Colonic mucosa (tissue), 4 donors: Measurements from ENCODE around the gene OCIAD1. TPM values are rescaled to one million over a fixed set of nuclear protein-coding genes. Genes with fewer than 3 reads are reported as not detected.

Source experiments
- DNase-seq: peaks from one replicate; pipeline ENCODE4 v3.0.0-alpha.2; 2020
- H3K27ac ChIP-seq: fragments of 200-600 bp; one replicate; pipeline ENCODE4 v1.8.0; 2021
- H3K27me3 ChIP-seq: fragments of 200-600 bp; one replicate; pipeline ENCODE4 v1.8.0; 2021
- H3K36me3 ChIP-seq: fragments of 200-600 bp; one replicate; pipeline ENCODE4 v1.8.0; 2021
- H3K4me1 ChIP-seq: fragments of 200-600 bp; one replicate; pipeline ENCODE4 v1.8.0; 2021; ENCODE audit warnings: mild to moderate bottlenecking
- H3K4me3 ChIP-seq: fragments of 200-600 bp; one replicate; pipeline ENCODE4 v1.8.0; 2021
- H3K9ac ChIP-seq, 2 donors: one replicate each; pipeline ENCODE4 v1.7.0; 2013; ENCODE audit warnings: control low read depth in 2 of 2, low read depth in 2 of 2, low read length in 2 of 2
- H3K9me3 ChIP-seq: fragments of 200-600 bp; one replicate; pipeline ENCODE4 v1.8.0; 2021
- intact Hi-C: fragments of 100-400 bp; cut with DNase I; formaldehyde crosslinking; loops from one replicate; pipeline ENCODE4 v1.14.1; 2022
- total RNA-seq, 2 donors: library from RNA; stranded (reverse); fragmentation: NEBNext Ultra II Directional in 1 of 2; extraction: Animal tissue kit (Norgen Biotek cat#: 25700) in 1 of 2; gene quantifications; one replicate each; pipeline ENCODE4 v1.2.1, GENCODE V29; 2021
- TF ChIP-seq, protein P1 (sequence below): fragments of 200-600 bp; IDR thresholded peaks from one replicate; pipeline ENCODE4 v1.8.0; 2022; ENCODE audit warnings: antibody characterized with exemption, mild to moderate bottlenecking
- donor health status: healthy.
- donor health status: DM: no; HTN: no; CAD: no.
- donor health status: DM: no; HTN: no; CAD: no.

Gene OCIAD1
- total RNA-seq, 2 donors from 2014 or later = 120 to 131 TPM

DNA sequence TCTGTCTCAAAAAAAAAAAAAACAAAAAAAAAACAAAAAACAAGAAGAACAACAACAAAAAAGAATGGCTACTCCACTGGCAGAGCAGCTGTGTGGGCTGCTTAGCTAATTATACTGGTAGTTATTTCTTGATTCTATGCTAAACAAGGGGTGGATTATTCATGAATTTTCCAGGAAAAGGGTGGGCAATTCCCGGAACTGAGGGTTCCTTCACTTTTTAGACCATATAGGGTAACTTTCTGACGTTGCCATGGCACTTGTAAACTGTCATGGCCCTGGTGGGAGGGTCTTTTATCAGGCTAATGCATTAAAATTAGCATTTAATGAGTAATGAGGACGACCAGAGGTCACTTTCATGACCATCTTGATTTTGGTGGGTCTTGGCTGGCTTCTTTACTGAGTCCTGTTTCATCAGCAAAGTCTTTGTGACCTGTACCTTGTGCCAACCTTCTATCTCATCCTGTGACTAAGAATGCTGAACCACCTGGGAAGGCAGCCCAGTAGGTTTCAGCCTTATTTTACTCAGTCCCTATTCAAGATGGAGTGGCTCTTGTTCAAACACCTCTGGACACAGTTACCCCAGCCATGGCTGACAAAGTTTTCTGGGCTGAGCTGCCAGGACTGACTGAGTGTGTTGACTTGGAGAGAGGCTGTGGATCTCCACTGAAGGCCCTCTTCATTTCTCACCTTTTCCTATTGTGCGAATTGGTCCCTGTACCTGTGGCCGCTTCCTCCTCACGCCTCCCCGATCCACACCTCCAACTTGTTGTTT is 77.0 kb downstream of the OCIAD1 start:
- Histone ChIP-seq H3K9me3 (no peaks in the 10 kb centered on the region), H3K27ac (no peak overlapping the region), H3K4me1 (no peaks in the 10 kb centered on the region), H3K9ac (no peak overlapping the region), H3K36me3 (no peaks in the 10 kb centered on the region), H3K4me3 (no peak overlapping the region), H3K27me3 (no peaks in the 10 kb centered on the region)
- TF ChIP-seq, protein P1, sequence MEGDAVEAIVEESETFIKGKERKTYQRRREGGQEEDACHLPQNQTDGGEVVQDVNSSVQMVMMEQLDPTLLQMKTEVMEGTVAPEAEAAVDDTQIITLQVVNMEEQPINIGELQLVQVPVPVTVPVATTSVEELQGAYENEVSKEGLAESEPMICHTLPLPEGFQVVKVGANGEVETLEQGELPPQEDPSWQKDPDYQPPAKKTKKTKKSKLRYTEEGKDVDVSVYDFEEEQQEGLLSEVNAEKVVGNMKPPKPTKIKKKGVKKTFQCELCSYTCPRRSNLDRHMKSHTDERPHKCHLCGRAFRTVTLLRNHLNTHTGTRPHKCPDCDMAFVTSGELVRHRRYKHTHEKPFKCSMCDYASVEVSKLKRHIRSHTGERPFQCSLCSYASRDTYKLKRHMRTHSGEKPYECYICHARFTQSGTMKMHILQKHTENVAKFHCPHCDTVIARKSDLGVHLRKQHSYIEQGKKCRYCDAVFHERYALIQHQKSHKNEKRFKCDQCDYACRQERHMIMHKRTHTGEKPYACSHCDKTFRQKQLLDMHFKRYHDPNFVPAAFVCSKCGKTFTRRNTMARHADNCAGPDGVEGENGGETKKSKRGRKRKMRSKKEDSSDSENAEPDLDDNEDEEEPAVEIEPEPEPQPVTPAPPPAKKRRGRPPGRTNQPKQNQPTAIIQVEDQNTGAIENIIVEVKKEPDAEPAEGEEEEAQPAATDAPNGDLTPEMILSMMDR = no peak
- no peak for DNase-seq
- intact Hi-C loops = loop anchor here (10.0 kb wide), 1 partner anchor 133 kb away; no protein-coding TSS in a partner anchor

DNA sequence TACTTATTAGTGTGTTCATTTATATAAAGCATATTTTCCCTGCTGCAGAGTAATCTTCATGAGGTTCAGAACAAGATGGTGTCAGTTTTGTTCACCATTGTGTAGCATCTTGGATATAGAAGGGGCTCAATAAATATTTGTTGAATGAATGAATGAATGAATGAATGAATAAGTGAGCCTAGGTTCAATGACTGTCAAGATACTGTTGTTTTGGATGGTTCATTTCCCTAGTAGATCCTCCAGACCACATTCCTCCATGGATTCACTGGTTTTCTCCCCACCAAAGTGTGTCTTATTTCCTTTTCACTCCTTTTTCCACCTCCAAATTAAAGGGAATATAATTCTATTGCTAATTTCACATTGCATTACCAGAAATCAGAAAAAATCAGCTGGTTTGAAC is 77.8 kb downstream of the OCIAD1 start:
- intact Hi-C loops = loop anchor here (10.0 kb wide), 1 partner anchor 134 kb away; no protein-coding TSS in a partner anchor
- no peak overlapping the region for H3K4me3 ChIP-seq
- no peak overlapping the region for H3K27ac ChIP-seq
- DNase-seq = no peak
- H3K9ac ChIP-seq = no peak overlapping the region
- no peaks in the 10 kb centered on the region for H3K36me3 ChIP-seq
- no peaks in the 10 kb centered on the region for H3K27me3 ChIP-seq
- H3K9me3 ChIP-seq = no peaks in the 10 kb centered on the region
- TF ChIP-seq, protein P1 = no peak
- no peaks in the 10 kb centered on the region for H3K4me1 ChIP-seq

DNA sequence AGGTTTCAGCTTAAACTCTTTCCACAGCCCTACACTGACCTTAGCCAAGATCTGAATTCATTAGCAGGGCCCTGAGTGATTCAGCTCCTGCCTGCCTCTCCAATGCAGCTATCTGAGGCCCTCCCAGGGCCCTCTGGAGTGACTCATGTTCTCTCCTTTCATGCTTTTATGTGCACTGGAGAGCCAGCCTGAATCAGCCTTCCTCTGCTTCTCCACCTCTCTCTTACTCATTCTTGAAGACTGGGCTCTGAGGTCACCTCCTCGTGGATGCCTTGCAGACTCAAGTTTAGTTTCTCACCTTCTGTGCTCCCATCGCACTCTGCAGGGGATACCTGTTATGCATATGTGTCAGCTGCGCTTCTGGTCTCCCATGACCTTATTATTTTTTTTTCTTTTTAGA is 78.8 kb downstream of the OCIAD1 start:
- H3K27me3 ChIP-seq = no peaks in the 10 kb centered on the region
- TF ChIP-seq, protein P1 = no peak
- intact Hi-C loops = loop anchor here (10.0 kb wide), 1 partner anchor 135 kb away; no protein-coding TSS in a partner anchor
- H3K36me3 ChIP-seq = no peaks in the 10 kb centered on the region
- no peak overlapping the region for H3K27ac ChIP-seq
- DNase-seq = no peak
- no peaks in the 10 kb centered on the region for H3K9me3 ChIP-seq
- H3K9ac ChIP-seq = no peak overlapping the region
- H3K4me1 ChIP-seq = no peaks in the 10 kb centered on the region
- H3K4me3 ChIP-seq = no peak overlapping the region

DNA sequence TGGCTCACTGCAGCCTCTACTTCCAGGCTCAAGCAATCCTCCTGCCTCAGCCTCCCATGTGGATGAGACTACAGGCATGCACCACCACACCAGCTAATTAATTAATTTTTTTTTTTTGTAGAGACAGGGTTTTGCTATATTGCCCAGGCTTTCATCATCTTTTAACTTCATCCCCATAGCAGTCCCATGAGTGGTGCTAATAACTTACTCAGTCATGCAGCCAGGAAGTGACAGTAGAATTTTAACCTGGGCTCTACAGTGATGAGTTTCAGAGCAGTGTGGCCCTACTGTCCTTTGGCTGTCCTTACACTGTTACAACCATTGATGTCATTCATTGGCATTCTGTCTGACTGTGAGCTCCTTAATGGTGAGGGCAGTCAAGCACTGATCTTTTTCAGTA is 79.6 kb downstream of the OCIAD1 start:
- TF ChIP-seq, protein P1 = no peak
- H3K4me3 ChIP-seq = no peak overlapping the region
- no peak overlapping the region for H3K9ac ChIP-seq
- H3K27ac ChIP-seq = no peak overlapping the region
- no peaks in the 10 kb centered on the region for H3K27me3 ChIP-seq
- H3K36me3 ChIP-seq = no peaks in the 10 kb centered on the region
- no peak for DNase-seq
- H3K9me3 ChIP-seq = no peaks in the 10 kb centered on the region
- H3K4me1 ChIP-seq = no peaks in the 10 kb centered on the region
- intact Hi-C loops = no loop called here

Other genes starting within 250 kb of the OCIAD1 start
- 100 to 1,000 TPM; 193 to 292 TPM for gene FRYL, start 50.8 kb upstream of the OCIAD1 start, total RNA-seq
- 100 to 1,000 TPM in 1 of 2 donors, 10 to 100 TPM in 1; 55.7 to 124 TPM for gene OCIAD2, start 75.7 kb downstream of the OCIAD1 start, total RNA-seq
- 10 to 100 TPM; 18.2 to 29.9 TPM for gene CWH43, start 155.2 kb downstream of the OCIAD1 start, total RNA-seq